Cardiac muscle cell (in vitro differentiated cells and primary cell): ENCODE measurements around the gene FAM149B1. TPM values are rescaled to one million over a fixed set of nuclear protein-coding genes. Genes with fewer than 3 reads are reported as not detected.

ENCODE experiments used
- DNase-seq, 2 donors: peaks; one replicate each; pipeline versions ENCODE4 v3.0.0 to v3.0.0-alpha.2; 2010 to 2017; ENCODE audit warnings: low read depth in 1 of 2, low spot score in 1 of 2
- H3K27ac ChIP-seq: fragments of 200-600 bp; sonication (generic); 2 replicates; pipeline ENCODE4 v1.5.1; 2016
- H3K27me3 ChIP-seq: fragments of 200-600 bp; sonication (generic); 2 replicates; pipeline ENCODE4 v1.6.0; 2016; ENCODE audit warnings: control low read depth
- H3K36me3 ChIP-seq: fragments of 200-600 bp; sonication (generic); 2 replicates; pipeline ENCODE4 v1.5.1; 2016; ENCODE audit warnings: control low read depth
- H3K4me1 ChIP-seq: fragments of 200-600 bp; sonication (generic); 2 replicates; pipeline ENCODE4 v1.8.1; 2017; ENCODE audit warnings: low read depth, mild to moderate bottlenecking, mixed run types
- H3K4me3 ChIP-seq: fragments of 200-600 bp; sonication (generic); 2 replicates; pipeline ENCODE4 v1.5.1; 2016; ENCODE audit warnings: mild to moderate bottlenecking
- H3K9me3 ChIP-seq: fragments of 200-600 bp; sonication (generic); 2 replicates; pipeline ENCODE4 v1.5.1; 2017; ENCODE audit warnings: low read depth, mild to moderate bottlenecking, control low read depth
- polyA plus RNA-seq: library from polyadenylated mRNA; unstranded; fragments of >200 nt; fragmentation: Nextera tagmentation; extraction: Ambion mirVana; gene quantifications from 2 replicates; pipeline ENCODE4 v1.2.1, GENCODE V29; 2016
- total RNA-seq: library from RNA; depleted of rRNA; stranded (reverse); fragments of >200 nt; gene quantifications from 2 replicates; pipeline ENCODE4 v1.2.3, GENCODE V29; 2016
- TF ChIP-seq, protein P1 (sequence below): IDR thresholded peaks from 2 replicates; pipeline ENCODE4 v1.5.1; 2012; ENCODE audit warnings: low read depth, mild to moderate bottlenecking, low read length

The FAM149B1 gene
- total RNA-seq (12.9 and 16.7 TPM in 2 replicates), polyA plus RNA-seq (12.4 and 12.7 TPM in 2 replicates)

DNA sequence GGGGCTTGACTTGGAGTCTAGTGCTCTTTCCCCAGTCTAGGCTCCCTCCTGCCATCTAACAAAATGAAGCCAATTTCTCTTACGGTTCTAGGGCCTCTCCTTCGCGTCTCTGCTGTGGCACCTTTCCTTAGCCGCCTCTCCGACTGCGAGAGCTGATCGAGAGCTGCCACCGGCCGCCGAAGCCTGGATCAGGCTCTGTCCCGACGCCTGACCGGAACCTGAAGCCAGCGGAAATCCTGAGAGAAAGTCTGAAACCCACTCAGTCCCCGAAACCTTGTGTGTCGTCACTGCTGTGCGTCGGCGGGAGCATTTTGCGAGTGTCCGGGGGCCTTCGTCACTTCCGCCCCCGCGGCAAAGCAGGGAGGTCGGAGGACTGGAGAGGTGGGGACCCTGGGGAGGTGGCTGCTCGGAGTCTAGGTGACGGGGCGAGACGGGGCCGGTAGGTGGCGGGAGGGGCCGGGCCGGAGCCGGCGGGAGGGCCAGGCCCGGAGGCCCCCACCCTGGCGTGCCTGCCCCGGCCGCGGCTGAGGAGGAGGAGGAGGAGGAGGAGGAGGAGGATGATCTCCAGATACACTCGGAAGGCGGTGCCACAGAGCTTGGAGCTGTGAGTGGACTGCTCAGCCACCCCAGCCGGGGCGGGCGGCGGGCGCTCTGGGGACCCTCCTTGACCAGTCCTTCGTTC lies at the start of gene FAM149B1, which contains the start of gene ECD:
FAM149B1 (plus strand) TSS at position 337 of the 682 bp plus-strand sequence; CDS start at position 558, 221 bp downstream.
ECD (minus strand) TSS at position 226 of the 682 bp plus-strand sequence. CDS start 4,071 bp downstream, outside the sequence.
- TF ChIP-seq, protein P1, sequence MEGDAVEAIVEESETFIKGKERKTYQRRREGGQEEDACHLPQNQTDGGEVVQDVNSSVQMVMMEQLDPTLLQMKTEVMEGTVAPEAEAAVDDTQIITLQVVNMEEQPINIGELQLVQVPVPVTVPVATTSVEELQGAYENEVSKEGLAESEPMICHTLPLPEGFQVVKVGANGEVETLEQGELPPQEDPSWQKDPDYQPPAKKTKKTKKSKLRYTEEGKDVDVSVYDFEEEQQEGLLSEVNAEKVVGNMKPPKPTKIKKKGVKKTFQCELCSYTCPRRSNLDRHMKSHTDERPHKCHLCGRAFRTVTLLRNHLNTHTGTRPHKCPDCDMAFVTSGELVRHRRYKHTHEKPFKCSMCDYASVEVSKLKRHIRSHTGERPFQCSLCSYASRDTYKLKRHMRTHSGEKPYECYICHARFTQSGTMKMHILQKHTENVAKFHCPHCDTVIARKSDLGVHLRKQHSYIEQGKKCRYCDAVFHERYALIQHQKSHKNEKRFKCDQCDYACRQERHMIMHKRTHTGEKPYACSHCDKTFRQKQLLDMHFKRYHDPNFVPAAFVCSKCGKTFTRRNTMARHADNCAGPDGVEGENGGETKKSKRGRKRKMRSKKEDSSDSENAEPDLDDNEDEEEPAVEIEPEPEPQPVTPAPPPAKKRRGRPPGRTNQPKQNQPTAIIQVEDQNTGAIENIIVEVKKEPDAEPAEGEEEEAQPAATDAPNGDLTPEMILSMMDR, result no peak

DNA sequence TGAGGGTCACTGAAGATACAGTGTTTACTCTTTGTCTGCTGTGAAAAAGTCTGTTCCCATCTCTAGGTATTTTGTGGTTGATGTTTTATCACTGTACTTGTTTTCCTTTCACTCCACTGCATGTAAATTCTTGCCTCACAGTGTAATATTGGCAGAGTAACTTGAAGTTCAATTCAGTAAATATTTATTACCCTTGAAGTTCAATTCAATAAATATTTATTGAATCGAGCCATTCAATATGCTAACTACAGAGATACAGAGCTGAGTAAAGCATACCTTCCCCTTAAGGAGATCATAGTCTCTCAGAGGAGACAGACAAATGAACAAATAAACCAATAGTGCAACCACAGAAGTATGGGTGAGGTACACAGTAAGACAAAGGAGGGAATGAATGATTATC lies 48.5 kb upstream of the FAM149B1 start:
- TF ChIP-seq, protein P1, result no peak
- no peak overlapping the region for H3K4me3 ChIP-seq
- DNase-seq, result no peak
- peak overlapping the region; percentile 76 for H3K27ac ChIP-seq
- H3K9me3 ChIP-seq, result no peaks in the 10 kb centered on the region
- peaks cover 11% of the 10 kb centered on the region for H3K4me1 ChIP-seq
- H3K36me3 ChIP-seq, result peaks cover 3% of the 10 kb centered on the region
- H3K27me3 ChIP-seq, result no peaks in the 10 kb centered on the region

More for the DNA sequence above, at the start of gene FAM149B1, which contains the start of gene ECD:
- Histone ChIP-seq H3K27ac (peak within 1 kb of the TSS; percentile 97), H3K9me3 (no peaks in the 10 kb centered on the region), H3K27me3 (no peaks in the 10 kb centered on the region), H3K36me3 (no peaks in the 10 kb centered on the region), H3K4me1 (no peaks in the 10 kb centered on the region), H3K4me3 (peak within 1 kb of the TSS; percentile 72)
- peak; percentile 96 for DNase-seq

DNA sequence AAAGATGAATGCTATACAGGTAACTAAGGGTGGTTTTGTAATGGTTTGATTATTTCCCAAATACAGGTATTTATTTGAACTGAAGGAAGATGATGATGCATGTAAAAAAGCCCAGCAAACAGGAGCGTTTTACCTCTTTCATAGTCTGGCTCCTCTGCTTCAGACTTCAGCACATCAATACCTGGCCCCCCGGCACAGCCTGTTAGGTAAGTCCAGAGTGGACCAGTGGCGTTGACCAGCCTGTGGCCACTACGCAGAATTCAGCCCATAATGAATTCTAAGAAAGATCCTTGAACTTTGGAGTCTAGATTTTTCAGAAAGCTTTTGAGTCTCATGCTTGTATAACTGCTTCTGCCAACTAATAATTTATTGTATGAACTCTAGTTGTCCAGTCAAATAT lies 48.0 kb upstream of the FAM149B1 start:
- no peak for DNase-seq
- Histone ChIP-seq H3K4me1 (peaks cover 11% of the 10 kb centered on the region), H3K27ac (peak overlapping the region; percentile 76), H3K9me3 (no peaks in the 10 kb centered on the region), H3K4me3 (no peak overlapping the region), H3K36me3 (peaks cover 3% of the 10 kb centered on the region), H3K27me3 (no peaks in the 10 kb centered on the region)
- TF ChIP-seq, protein P1, result no peak

DNA sequence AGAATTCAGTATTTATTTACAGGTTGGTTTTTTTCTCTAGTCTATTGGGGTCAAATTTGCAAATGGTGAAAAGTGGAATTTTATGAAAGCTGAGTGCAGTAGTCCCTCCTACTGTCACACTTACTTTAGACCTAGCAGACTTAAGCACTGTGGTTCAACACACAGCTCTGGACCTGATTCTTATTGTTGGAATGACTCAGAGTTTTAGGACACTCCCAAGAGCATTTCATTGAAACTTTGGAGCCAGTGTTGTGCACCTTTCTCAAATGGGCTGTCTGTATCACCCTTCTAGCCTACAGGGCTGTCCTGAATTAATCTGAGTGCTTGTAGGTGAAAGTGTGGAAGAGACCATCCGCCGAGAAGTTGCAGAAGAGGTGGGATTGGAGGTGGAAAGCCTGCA lies 41.6 kb upstream of the FAM149B1 start:
- Histone ChIP-seq H3K9me3 (no peaks in the 10 kb centered on the region), H3K4me3 (no peak overlapping the region), H3K36me3 (peaks cover 13% of the 10 kb centered on the region), H3K27ac (peak overlapping the region; percentile 9), H3K4me1 (no peaks in the 10 kb centered on the region), H3K27me3 (no peaks in the 10 kb centered on the region)
- TF ChIP-seq, protein P1, result no peak
- no peak for DNase-seq

DNA sequence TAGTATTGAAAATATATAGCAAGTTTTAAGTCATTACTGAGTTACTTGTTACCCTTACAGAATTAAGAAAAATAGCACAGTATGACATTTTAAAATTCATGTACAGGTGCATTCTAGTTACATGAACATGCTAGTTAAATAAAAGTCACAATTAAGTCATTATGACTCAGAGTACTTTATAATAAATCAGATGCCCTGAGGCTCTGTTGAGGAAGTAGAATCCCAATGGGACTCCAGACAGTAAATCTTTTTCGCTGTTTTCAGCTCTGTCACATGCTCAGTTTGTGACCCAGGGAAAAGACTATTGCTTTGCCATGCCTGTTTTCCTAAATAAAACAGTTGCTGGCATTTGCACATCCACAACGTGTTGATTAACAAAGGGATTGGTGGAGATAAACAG lies 36.6 kb upstream of the FAM149B1 start:
- H3K36me3 ChIP-seq, result peaks cover 59% of the 10 kb centered on the region
- H3K27ac ChIP-seq, result no peak overlapping the region
- no peaks in the 10 kb centered on the region for H3K27me3 ChIP-seq
- no peaks in the 10 kb centered on the region for H3K9me3 ChIP-seq
- TF ChIP-seq, protein P1, result no peak
- no peak overlapping the region for H3K4me3 ChIP-seq
- DNase-seq, result no peak
- no peaks in the 10 kb centered on the region for H3K4me1 ChIP-seq
